Muscle of back (tissue), 11 donors: ENCODE results near the gene NUDT8. TPM values are rescaled to one million over a fixed set of nuclear protein-coding genes. Genes with fewer than 3 reads are reported as not detected.
A peak's percentile ranks its signal among the peaks of the same experiment; 100 is the strongest.
"Not testable (repeated sequence)": the region's sequence is repeated elsewhere in the genome, so short reads cannot be mapped to it uniquely, and the experiment has no call there.

ENCODE experiments used
- DNase-seq, 3 donors: peaks; one replicate each; pipeline versions ENCODE4 v3.0.0 to v3.0.0-alpha.2; 2013
- polyA plus RNA-seq, 10 donors: library from polyadenylated mRNA; unstranded; fragments of 120-200 nt; gene quantifications; one replicate each; pipeline ENCODE4 v1.2.1, GENCODE V29; 2013; ENCODE audit not compliant: insufficient read length in 10 of 10

NUDT8 gene
- polyA plus RNA-seq, 10 donors = 2.3 to 5.5 (median 3.6) TPM

- DNase-seq = no peak
These were observed 889 bp downstream of the NUDT8 start for GRCh38 chr11:67628710-67629385.

GRCh38 chr11:67627812-67628624, 1.7 kb downstream of the NUDT8 start:
- no peak for DNase-seq

GRCh38 chr11:67627441-67627811, 2.3 kb downstream of the NUDT8 start:
- DNase-seq = no peak

GRCh38 chr11:67626970-67627369, 2.8 kb downstream of the NUDT8 start:
- no peak for DNase-seq

DNA sequence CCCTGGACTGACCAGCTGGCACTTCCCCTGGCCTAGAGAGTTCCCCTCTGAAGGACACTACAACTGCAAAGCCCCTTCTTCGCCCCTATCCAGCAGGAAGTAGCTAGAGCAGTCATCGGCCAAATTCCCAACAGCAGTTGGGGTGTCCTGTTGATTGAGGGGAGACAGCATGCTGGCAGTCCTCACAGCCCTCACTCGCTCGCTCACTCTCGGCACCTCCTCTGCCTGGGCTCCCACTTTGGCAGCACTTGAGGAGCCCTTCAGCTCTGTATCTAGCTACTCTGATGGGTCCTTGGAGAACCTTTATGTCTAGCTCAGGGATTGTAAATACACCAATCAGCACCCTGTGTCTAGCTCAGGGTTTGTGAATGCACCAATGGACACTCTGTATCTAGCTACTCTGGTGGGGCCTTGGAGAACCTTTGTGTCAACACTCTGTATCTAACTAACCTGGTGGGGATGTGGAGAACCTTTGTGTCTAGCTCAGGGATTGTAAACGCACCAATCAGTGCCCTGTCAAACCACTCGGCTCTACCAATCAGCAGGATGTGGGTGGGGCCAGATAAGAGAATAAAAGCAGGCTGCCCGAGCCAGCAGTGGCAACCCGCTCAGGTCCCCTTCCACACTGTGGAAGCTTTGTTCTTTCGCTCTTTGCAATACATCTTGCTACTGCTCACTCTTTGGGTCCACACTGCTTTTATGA, 3.5 kb downstream of the NUDT8 start:
- DNase-seq = not testable (repeated sequence)

DNA sequence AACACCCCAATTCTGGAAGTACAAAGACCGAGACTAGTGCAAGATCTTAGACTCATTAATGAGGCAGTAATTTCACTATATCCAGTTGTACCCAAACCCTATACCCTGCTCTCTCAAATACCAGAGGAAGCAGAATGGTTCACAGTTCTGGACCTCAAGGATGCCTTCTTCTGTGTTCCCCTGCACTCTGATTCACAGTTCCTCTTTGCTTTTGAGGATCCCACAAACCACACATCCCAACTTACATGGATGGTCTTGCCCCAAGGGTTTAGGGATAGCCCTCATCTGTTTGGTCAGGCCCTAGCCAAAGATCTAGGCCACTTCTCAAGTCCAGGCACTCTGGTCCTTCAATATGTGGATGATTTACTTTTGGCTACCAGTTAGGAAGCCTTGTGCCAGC, 5.9 kb downstream of the NUDT8 start:
- DNase-seq = not testable (repeated sequence)

DNA sequence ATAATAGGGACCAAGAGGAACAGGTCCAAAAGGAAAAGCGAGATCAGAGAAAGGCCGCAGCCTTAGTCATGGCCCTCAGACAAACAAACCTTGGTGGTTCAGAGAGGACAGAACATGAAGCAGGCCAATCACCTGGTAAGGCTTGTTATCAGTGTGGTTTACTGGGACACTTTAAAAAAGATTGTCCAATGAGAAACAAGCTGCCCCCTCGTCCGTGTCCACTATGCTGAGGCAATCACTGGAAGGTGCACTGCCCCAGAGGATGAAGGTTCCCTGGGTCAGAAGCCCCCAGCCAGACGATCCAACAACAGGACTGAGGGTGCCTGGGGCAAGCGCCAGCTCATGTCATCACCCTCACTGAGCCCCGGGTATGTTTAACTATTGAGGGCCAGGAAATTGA, 6.8 kb downstream of the NUDT8 start:
- not testable (repeated sequence) for DNase-seq

- DNase-seq = not testable (repeated sequence)
These were observed 7.8 kb downstream of the NUDT8 start for GRCh38 chr11:67621928-67622327.

- DNase-seq = not testable (repeated sequence)
These were observed 9.1 kb downstream of the NUDT8 start for GRCh38 chr11:67620621-67621020.

DNA sequence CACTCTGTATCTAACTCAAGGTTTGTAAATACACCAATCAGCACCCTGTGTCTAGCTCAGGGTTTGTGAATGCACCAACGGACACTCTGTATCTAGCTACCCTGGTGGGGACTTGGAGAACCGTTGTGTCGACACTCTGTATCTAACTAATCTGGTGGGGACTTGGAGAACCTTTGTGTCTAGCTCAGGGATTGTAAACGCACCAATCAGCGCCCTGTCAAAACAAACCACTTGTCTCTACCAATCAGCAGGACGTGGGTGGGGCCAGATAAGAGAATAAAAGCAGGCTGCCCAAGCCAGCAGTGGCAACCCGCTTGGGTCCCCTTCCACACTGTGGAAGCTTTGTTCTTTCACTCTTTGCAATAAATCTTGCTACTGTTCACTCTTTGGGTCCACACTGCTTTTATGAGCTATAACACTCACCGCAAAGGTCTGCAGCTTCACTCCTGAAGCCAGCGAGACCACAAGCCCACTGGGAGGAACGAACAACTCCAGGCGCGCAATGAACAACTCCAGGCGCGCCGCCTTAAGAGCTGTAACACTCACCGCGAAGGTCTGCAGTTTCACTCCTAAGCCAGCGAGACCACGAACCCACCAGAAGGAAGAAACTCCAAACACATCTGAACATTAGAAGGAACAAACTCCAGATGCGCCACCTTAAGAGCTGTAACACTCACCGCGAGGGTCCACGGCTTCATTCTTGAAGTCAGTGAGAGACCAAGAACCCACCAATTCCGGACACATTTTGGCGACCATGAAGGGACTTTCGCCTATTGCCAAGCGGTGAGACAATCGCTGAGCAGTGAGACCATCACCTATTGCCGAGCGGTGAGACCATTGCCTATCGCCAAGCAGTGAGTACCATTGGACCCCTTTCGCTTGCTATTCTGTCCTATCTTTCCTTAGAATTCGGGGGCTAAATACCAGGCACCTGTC, 9.8 kb downstream of the NUDT8 start:
- not testable (repeated sequence) for DNase-seq

DNA sequence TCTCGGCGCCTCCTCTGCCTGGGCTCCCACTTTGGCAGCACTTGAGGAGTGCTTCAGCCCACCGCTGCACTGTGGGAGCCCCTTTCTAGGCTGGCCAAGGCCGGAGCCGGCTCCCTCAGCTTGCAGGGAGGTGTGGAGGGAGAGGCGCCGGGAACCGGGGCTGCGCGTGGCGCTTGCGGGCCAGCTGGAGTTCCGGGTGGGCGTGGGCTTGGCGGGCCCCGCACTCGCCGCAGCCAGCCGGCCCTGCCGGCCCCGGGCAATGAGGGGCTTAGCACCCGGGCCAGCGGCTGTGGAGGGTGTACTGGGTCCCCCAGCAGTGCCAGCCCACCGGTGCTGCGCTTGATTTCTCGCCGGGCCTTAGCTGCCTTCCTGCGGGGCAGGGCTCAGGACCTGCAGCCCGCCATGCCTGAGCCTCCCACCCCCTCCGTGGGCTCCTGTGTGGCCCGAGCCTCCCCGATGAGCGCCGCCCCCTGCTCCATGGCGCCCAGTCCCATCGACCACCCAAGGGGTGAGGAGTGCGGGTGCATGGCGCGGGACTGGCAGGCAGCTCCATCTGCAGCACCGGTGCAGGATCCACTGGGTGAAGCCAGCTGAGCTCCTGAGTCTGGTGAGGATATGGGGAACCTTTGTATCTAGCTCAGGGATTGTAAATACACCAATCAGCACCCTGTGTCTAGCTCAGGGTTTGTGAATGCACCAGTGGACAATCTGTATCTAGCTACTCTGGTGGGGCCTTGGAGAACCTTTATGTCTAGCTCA, 10.7 kb downstream of the NUDT8 start:
- not testable (repeated sequence) for DNase-seq

GRCh38 chr11:67617243-67617953, 12.3 kb downstream of the NUDT8 start:
- no peak for DNase-seq

DNA sequence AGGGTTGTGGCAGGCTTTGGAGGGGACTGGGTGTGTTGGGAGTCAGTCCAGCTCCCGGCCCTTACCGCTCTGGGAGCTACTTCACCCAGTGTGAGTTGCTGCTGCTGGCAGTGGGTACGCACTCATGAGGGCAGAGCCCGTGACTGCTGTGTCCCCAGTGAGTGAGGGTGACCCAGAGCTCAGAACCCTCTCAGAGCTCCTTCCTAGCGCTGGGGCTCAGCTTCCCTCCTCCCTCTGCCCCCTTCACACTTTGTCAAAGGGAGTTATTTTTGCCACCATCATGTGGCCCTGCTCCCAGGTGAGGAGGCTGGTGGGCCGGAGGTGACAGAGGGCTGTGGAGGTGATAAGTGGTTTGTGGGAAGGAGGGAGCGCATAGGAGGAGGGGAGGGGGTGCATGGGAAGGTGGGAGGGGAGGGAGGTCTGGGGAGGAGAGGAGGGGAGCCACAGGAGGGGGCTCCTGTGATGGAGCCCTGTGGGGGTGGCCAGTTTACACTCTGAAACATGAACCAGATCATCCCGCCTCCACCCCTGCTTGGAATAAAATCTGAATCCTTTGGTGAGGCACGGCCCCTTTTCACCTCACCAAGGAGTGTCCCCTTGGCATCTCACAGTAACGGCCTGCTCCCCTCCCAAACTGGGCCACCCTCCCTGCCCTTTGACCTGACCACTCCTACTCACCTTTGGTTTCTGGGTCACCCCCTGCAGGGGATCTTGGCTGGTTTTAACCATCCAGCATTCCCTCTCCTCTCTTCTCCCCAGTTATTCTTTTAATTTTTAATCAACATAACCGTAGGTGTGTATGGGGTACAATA, 13.1 kb downstream of the NUDT8 start:
- no peak for DNase-seq

GRCh38 chr11:67615728-67616430, 13.9 kb downstream of the NUDT8 start:
- DNase-seq = no peak

DNA sequence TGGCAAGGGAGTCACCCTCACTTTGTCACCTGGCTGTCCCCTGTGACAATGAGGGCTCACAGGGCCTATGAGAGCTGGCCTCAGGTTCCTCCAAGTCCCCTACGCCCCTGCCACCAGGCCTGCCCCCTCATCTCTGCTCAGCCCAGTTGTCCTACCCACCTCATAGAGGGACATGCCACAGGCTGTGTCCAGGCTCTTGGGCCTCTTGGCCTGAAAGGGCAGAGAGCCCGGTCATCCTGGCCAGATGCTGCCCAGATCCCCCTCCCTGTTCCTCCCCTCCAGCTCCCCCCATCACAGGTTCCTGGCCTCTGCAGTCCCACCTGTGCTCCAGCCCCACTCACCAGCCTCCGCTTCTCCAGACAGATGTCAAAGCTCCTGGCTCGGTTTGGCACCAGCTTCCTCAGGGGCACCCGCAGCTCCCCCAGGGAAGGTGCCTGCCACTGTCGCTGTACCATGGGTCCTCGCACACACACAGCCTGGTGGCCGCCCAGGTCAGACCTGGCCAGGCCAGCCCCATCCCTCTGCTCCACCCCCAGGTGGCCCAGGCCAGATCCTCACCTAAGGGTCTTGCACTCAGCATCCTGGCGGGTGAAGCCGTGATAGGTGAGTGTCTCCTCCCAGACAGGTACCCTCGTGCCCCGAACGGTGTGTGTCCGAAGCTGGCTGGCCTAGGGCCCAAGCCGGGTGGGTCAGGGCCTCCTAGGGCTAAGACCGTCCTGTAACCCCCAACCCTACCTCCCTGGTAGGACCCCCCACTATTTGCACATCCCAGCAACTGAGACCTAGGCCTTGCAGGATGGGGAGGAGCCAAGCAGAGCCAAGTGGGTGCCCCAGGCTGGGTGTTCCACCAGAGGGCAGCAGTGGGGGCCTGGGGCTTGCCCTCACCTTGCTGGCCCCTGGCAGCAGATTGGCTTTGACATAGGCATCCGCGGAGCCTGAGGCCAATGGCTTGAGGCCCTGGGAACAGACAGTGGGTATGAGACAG, 14.7 kb downstream of the NUDT8 start:
- no peak for DNase-seq

- peak; percentile 10 to 66 (median 39) for DNase-seq
These were observed 15.6 kb downstream of the NUDT8 start for GRCh38 chr11:67613960-67614715.
